K562 (cell line): ENCODE data around the gene P2RY8. TPM values are rescaled to one million over a fixed set of nuclear protein-coding genes. Genes with fewer than 3 reads are reported as not detected.

Experiments
- DDX20 ChIP-seq: fragments of 450-650 bp; IDR thresholded peaks from 2 replicates; pipeline ENCODE4 v1.6.1; 2016; ENCODE audit warnings: missing genetic modification characterization, low read depth, mild to moderate bottlenecking, missing compliant biosample characterization, moderate library complexity
- HDAC8 ChIP-seq: fragments of 450-650 bp; IDR thresholded peaks from 2 replicates; pipeline ENCODE4 v1.6.1; 2016; ENCODE audit warnings: mild to moderate bottlenecking, missing genetic modification characterization, moderate library complexity, missing compliant biosample characterization
- HEY1 ChIP-seq: fragments of 250-450 bp; sonication (Bioruptor Pico); IDR thresholded peaks from 2 replicates; pipeline ENCODE4 v1.5.0; 2020; ENCODE audit warnings: mild to moderate bottlenecking, moderate library complexity, borderline replicate concordance
- MAFK ChIP-seq: IDR thresholded peaks from 2 replicates; pipeline ENCODE4 v1.6.1; 2011; ENCODE audit warnings: low read length, improper control_type of control experiment
- MEF2D ChIP-seq: conservative IDR thresholded peaks from 2 replicates; pipeline ENCODE4 v1.6.1; 2016; ENCODE audit warnings: low read depth, missing genetic modification characterization, missing compliant biosample characterization
- NR2C2 ChIP-seq, 2 experiments: fragments of 200-800 bp in 1 of 2; sonication (Bioruptor generic) in 1 of 2; sonication (generic) in 1 of 2; formaldehyde crosslinking in 1 of 2; IDR thresholded peaks; 2 replicates each; pipeline versions ENCODE4 v1.6.1 to v1.8.0; 2016 to 2022; ENCODE audit warnings: mild to moderate bottlenecking in 1 of 2, missing compliant biosample characterization in 1 of 2, missing genetic modification characterization in 1 of 2, missing genetic modification reagents in 1 of 2
- OTX1 ChIP-seq: fragments of 450-650 bp; formaldehyde crosslinking; IDR thresholded peaks from 2 replicates; pipeline ENCODE4 v1.4.0; 2022; ENCODE audit warnings: mild to moderate bottlenecking
- TCF3 ChIP-seq: sonication (generic); formaldehyde crosslinking; IDR thresholded peaks from 2 replicates; pipeline ENCODE4 v1.4.0; 2020; ENCODE audit warnings: mild to moderate bottlenecking, missing genetic modification reagents
- VEZF1 ChIP-seq: fragments of 200-800 bp; sonication (Bioruptor generic); IDR thresholded peaks from 2 replicates; pipeline ENCODE4 v1.6.1; 2017; ENCODE audit warnings: missing genetic modification characterization, missing compliant biosample characterization
- ZNF165 ChIP-seq: fragments of 250-450 bp; sonication (Bioruptor Pico); IDR thresholded peaks from 2 replicates; pipeline ENCODE4 v1.4.0; 2020; ENCODE audit warnings: borderline replicate concordance
- ZNF347 ChIP-seq: fragments of 450-650 bp; formaldehyde crosslinking; IDR thresholded peaks from 2 replicates; pipeline ENCODE4 v1.4.0; 2020; ENCODE audit warnings: low read depth, mild to moderate bottlenecking, moderate library complexity
- ZNF445 ChIP-seq: fragments of 250-450 bp; sonication (Bioruptor Pico); IDR thresholded peaks from 2 replicates; pipeline ENCODE4 v1.4.0; 2020; ENCODE audit warnings: low read depth, mild to moderate bottlenecking, moderate library complexity
- polyA plus RNA-seq, 8 experiments: library from polyadenylated mRNA; depleted of rRNA in 4 of 8; stranded (reverse) in 5 of 8; unstranded in 3 of 8; fragments of >200 nt; fragmentation: Nextera tagmentation in 2 of 8; fragmentation: Illumina TruSeq in 1 of 8; extraction: Ambion mirVana in 2 of 8; extraction: Trizol in 1 of 8; gene quantifications; 2 replicates each; pipeline versions ENCODE4 v1.2.1 to v1.2.3, GENCODE V29; 2011 to 2014; ENCODE audit warnings: inconsistent platforms in 1 of 8, missing spikeins in 1 of 8
- total RNA-seq, 7 experiments: library from RNA; depleted of rRNA in 6 of 7; stranded (reverse); fragments of >200 nt in 6 of 7; fragmentation: Illumina TruSeq in 2 of 7; extraction: Trizol in 2 of 7; gene quantifications; 2 replicates each; pipeline versions ENCODE4 v1.2.1 to v1.2.3, GENCODE V29; 2011 to 2021; ENCODE audit warnings: low replicate concordance in 1 of 7
- TF ChIP-seq, protein P1 (sequence below), 2 experiments: fragments of 450-650 bp in 1 of 2; sonication (generic) in 1 of 2; formaldehyde crosslinking in 1 of 2; IDR thresholded peaks; 2 replicates each; pipeline versions ENCODE4 v1.7.1 to v1.9.0; 2016 to 2022; ENCODE audit warnings: inconsistent platforms in 1 of 2, mild to moderate bottlenecking in 1 of 2, missing genetic modification reagents in 1 of 2
- TF ChIP-seq, protein P2 (sequence below): fragments of 250-450 bp; sonication (Bioruptor Pico); IDR thresholded peaks from 2 replicates; pipeline ENCODE4 v1.5.0; 2020; ENCODE audit warnings: mild to moderate bottlenecking

P2RY8 gene
- total and polyA plus RNA-seq, 9 of the 15 experiments (the other 6 are each of a cell fraction or from before 2014, with no cell fraction given), result 0.04 to 0.69 (median 0.08) TPM; not detected in 3

DNA sequence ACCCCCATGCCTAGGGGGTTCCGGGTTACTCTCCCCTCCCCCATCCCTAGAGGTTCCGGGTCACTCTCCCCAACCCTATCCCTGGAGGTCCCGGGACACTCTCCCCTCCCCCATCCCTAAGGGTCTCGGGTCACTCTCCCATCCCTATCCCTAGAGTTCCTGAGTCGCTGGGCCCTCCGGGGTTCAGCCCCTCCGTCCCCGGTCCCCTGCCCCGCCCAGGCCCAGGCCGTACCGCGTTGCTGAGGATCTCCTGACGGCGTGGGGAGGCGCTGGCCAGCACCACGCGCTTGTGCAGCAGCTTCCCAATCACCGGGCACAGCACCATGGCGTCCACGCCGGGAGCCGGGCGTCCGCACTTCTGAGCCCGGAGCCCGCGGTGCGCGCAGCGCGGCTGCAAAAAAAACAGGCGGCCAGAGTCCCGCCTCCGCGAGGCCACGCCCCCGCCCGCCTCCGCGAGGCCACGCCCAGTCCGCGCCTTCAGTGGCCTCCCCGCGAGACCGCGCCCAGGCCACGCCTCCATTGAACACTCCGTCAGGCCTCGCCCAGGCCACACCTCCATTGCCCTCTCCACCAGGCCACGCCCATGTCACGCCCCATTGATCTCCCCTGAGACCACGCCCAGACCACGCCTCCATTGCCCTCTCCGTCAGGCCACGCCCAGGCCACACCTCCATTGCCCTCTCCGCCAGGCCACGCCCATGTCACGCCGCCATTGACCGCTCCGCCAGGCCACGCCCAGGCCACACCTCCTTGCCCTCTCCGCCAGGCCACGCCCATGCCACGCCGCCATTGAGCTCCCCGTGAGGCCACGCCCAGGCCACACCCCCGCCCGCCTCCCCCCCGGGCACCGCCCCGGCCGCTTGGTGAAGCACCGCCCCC lies 84.2 kb downstream of the P2RY8 start, which contains the start of gene ASMTL (continued):
- TF ChIP-seq NR2C2 (CRISPR knock-in tag; IDR thresholded peaks at IDR 0.05) (no peak), NR2C2 (tag; IDR thresholded peaks at IDR 0.05) (peak; percentile 93), ZNF165 (no peak), ZNF347 (CRISPR knock-in tag) (no peak), MEF2D (tag) (no peak), DDX20 (tag) (no peak), OTX1 (CRISPR knock-in tag) (no peak), ZNF445 (CRISPR knock-in tag) (no peak), TCF3 (CRISPR knock-in tag) (0 out of 2 replicates have a peak, but pooled peaks have one; percentile 15), VEZF1 (peak; percentile 71; the same call in 1 of the 2 replicates), HDAC8 (tag) (no peak), HEY1 (CRISPR knock-in tag) (no peak), MAFK (no peak)
- TF ChIP-seq, protein P1, sequence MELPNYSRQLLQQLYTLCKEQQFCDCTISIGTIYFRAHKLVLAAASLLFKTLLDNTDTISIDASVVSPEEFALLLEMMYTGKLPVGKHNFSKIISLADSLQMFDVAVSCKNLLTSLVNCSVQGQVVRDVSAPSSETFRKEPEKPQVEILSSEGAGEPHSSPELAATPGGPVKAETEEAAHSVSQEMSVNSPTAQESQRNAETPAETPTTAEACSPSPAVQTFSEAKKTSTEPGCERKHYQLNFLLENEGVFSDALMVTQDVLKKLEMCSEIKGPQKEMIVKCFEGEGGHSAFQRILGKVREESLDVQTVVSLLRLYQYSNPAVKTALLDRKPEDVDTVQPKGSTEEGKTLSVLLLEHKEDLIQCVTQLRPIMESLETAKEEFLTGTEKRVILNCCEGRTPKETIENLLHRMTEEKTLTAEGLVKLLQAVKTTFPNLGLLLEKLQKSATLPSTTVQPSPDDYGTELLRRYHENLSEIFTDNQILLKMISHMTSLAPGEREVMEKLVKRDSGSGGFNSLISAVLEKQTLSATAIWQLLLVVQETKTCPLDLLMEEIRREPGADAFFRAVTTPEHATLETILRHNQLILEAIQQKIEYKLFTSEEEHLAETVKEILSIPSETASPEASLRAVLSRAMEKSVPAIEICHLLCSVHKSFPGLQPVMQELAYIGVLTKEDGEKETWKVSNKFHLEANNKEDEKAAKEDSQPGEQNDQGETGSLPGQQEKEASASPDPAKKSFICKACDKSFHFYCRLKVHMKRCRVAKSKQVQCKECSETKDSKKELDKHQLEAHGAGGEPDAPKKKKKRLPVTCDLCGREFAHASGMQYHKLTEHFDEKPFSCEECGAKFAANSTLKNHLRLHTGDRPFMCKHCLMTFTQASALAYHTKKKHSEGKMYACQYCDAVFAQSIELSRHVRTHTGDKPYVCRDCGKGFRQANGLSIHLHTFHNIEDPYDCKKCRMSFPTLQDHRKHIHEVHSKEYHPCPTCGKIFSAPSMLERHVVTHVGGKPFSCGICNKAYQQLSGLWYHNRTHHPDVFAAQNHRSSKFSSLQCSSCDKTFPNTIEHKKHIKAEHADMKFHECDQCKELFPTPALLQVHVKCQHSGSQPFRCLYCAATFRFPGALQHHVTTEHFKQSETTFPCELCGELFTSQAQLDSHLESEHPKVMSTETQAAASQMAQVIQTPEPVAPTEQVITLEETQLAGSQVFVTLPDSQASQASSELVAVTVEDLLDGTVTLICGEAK (IDR thresholded peaks at IDR 0.05), result peak; percentile 57; the same call in 1 of the 2 replicates
- TF ChIP-seq, protein P1 (CRISPR knock-in tag; IDR thresholded peaks at IDR 0.05), result no peak
- TF ChIP-seq, protein P2, sequence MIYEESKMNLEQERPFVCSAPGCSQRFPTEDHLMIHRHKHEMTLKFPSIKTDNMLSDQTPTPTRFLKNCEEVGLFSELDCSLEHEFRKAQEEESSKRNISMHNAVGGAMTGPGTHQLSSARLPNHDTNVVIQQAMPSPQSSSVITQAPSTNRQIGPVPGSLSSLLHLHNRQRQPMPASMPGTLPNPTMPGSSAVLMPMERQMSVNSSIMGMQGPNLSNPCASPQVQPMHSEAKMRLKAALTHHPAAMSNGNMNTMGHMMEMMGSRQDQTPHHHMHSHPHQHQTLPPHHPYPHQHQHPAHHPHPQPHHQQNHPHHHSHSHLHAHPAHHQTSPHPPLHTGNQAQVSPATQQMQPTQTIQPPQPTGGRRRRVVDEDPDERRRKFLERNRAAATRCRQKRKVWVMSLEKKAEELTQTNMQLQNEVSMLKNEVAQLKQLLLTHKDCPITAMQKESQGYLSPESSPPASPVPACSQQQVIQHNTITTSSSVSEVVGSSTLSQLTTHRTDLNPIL (CRISPR knock-in tag), result no peak
